ENCODE data around the gene CDC42SE1.

DNA sequence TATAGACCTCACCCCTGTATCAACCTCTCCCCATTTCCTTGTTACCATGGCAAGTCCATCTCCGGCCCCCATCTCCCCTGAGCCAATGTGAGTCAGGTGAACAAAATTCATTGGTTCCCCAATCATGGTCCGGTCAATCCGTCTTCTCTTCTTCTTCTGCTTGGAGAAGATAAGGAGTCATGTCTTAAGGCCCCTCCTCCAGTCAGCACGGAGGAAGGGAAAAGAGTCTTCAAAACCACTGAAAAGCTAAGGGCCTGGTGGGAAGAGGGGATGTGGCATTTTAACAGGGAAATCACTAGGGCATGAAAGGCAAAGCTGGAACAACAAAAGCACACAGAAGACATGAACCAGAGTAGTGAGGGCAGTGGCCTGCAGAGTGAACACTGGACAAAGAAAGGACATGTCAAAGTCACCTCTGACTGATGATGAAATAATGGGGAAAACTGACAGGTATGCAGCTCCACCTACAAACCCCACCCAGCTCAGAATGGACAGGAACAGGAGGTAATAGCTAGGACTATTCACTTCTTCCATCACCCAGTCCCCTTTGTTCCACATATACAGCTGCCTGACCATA, 4.4 kb downstream of the CDC42SE1 start:
- TF ChIP-seq, protein P1, sequence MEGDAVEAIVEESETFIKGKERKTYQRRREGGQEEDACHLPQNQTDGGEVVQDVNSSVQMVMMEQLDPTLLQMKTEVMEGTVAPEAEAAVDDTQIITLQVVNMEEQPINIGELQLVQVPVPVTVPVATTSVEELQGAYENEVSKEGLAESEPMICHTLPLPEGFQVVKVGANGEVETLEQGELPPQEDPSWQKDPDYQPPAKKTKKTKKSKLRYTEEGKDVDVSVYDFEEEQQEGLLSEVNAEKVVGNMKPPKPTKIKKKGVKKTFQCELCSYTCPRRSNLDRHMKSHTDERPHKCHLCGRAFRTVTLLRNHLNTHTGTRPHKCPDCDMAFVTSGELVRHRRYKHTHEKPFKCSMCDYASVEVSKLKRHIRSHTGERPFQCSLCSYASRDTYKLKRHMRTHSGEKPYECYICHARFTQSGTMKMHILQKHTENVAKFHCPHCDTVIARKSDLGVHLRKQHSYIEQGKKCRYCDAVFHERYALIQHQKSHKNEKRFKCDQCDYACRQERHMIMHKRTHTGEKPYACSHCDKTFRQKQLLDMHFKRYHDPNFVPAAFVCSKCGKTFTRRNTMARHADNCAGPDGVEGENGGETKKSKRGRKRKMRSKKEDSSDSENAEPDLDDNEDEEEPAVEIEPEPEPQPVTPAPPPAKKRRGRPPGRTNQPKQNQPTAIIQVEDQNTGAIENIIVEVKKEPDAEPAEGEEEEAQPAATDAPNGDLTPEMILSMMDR (conservative IDR thresholded peaks at IDR 0.05 in 1 of 2, IDR thresholded peaks at IDR 0.05 in 1 of 2; ENCODE audit: extremely low read depth in 1 of 2, insufficient read depth in 1 of 2, low read depth in 1 of 2, low read length in 2 of 2), result no peak
- TF ChIP-seq EZH2 (IDR thresholded peaks at IDR 0.05; ENCODE audit: borderline replicate concordance, low read length), result no peak
